HG02943 (cell line): ENCODE results near the gene LRMDA.
"Not testable (repeated sequence)": the region's sequence is repeated elsewhere in the genome, so short reads cannot be mapped to it uniquely, and the experiment has no call there.

Source experiments
- ATAC-seq: cut with Tn5 transposase; IDR thresholded peaks from one replicate; pipeline ENCODE4 v1.9.1; 2021; ENCODE audit warnings: mild to moderate bottlenecking, low read depth, moderate library complexity; ENCODE audit not compliant: unreplicated experiment

The LRMDA gene

GRCh38 chr10:76559892-76560220, 1128.4 kb downstream of the LRMDA start:
- no peak for ATAC-seq

DNA sequence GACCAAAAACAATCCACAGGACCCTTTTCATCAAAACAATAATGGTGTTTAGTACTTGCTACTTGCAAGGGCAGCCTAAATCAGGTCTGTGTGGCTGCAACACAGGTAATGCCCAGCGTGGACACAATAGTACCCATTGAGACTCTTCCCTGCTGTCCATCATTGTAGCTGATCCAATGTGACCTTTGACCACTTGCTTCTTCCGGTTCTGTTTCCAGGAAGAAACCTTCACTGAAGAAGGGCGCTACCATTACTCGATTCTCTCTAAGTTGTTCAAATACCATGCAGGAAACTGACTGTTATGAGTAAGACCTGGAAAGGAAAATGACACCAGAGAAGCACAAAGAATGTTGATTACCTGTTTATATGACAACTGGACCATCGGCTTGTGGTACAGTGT, 1128.9 kb downstream of the LRMDA start:
- ATAC-seq, result no peak

GRCh38 chr10:76563286-76563685, 1131.9 kb downstream of the LRMDA start:
- ATAC-seq, result no peak

GRCh38 chr10:76572021-76572420, 1140.6 kb downstream of the LRMDA start:
- ATAC-seq, result no peak

GRCh38 chr10:76576276-76576962, 1145.0 kb downstream of the LRMDA start:
- no peak for ATAC-seq

GRCh38 chr10:76577455-76577854, 1146.0 kb downstream of the LRMDA start:
- no peak for ATAC-seq

- ATAC-seq, result no peak
These were observed 1150.3 kb downstream of the LRMDA start for GRCh38 chr10:76581506-76582256.

DNA sequence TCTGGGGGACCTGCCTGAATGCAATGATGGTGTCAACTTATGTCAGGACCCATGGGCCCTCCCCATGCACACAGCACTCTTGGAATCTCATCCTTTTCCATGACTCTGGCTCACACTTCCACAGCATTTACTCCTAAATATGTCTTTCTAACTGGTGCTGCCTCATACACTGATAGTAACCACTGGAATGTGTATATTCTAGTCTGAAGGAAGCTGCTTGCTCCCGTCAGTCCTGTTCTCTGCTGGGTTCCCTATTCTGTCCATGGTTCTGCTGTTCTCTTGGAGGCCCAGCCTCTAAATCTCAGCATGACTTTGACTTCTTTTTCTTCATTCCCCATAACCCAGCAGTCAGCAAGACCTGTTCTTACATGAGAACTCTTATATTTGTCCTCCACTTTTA, 1151.1 kb downstream of the LRMDA start:
- ATAC-seq, result no peak

- no peak for ATAC-seq
These were observed 1152.3 kb downstream of the LRMDA start for GRCh38 chr10:76583711-76584161.

GRCh38 chr10:76584466-76584865, 1153.0 kb downstream of the LRMDA start:
- not testable (repeated sequence) for ATAC-seq
